Erythroblast (primary cell): Measurements from ENCODE around the gene ZNF689.

Experiments
- GATA1 ChIP-seq: IDR thresholded peaks from 2 replicates; pipeline ENCODE4 v1.6.1; 2011; ENCODE audit warnings: low read depth, mild to moderate bottlenecking, control low read depth, low read length, moderate library complexity
- POLR2A ChIP-seq: IDR thresholded peaks from 2 replicates; pipeline ENCODE4 v1.6.1; 2011; ENCODE audit warnings: mild to moderate bottlenecking, low read length

- TF ChIP-seq POLR2A (no peak), GATA1 (no peak)
Observed at GRCh38 chr16:30603945-30604315, 6.3 kb downstream of the ZNF689 start.
